ENCODE data around the gene FMR1.
A peak's percentile ranks its signal among the peaks of the same experiment; 100 is the strongest.

The FMR1 gene

DNA sequence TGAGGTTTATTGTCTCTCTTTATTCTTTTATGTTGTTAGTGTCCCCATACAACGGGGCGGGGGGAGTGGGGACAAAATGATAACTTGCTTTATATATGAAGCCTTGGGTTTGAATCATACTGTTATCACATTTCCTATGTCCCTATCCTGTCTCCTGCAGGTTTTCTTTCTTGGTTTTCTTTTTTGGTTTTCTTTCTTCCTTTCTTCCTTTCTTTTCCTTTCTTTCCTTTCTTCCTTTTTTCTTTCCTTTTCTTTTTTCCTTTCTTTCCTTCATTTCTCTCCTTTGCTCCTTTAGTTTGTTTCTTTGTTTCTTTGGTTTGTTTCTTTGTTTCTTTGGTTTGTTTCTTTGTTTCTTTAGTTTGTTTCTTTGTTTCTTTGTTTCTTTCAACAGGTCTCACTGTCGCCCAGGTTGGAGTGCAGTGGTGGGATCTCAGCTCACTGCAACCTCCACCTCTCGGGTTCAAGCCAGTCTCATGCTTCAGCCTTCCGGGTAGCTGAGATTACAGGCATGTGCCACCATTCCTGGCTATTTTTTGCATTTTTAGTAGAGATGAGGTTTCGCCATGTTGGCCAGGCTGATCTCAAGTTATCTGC, 4.8 kb downstream of the FMR1 start:
- no peak for DNase-seq (ENCODE audit: low spot score)

DNA sequence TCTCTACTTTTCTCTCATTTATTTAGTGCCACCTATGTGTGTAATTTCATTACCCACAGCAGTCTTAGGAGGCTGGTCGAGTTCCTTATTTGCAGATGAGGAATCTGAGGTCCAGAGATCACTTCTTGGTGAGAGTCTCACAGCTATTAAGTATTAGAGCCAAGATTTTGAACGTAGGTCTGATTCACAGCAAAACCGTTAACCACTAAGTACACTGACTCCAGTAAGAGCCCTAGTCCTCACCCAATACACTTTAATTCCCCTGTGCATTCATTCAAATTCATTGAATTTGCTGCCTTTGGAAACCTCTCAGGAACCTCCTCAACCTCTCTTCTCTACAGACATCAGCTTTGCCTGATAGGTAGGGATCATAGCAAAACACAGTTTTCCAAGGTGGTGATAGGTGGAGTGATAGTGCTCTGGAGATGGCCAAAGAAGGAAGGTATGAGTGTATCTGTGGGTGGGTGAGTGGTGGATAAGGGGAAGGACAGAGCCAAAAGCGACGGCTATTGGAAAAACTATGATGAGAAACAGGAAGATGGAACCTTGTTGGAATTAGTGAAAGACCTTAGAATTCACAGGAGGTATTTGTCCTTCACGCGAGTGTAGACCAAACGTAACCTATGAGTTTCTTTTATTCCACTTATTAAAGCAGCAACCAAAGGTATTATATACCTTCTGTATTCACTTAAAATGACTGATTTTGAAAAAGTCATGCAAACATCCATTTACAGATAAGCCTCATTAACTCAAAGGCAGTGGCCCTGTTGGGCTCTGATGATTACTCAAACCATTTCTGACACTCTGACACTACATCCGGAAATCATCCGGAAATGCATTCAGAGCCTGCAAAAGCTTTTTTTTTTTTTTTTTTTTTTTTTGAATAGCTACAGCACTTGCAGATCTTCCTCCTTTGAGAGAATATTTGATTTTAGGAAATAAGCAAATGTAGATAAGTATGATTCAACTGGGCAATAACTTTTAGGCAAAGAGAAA, 6.3 kb downstream of the FMR1 start:
- peak; percentile 20 for DNase-seq (ENCODE audit: low spot score)

DNA sequence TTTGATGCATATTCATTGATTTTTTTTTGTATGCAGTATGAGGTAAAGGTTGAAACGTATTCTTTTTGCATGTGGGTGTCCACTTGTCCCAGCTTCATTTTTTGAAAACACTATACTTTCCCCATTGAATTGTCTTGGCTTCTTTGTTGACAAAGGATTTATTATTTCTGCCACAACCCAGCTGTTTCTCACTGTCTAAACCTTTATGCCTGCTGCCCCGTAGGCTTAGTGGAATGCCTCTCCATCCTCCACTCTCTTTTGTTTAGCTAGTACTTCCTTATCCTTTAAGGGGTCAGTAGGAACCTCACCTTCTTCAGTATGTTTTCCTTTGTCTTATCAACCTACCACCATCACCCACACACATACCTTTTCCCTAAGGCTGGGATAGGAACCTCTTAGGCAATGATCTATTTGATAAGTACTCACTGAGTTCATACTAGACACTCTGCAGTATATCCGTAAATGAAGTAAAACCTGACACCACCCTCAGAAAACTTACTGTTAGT, 8.5 kb downstream of the FMR1 start:
- no peak for DNase-seq (ENCODE audit: low spot score)

DNA sequence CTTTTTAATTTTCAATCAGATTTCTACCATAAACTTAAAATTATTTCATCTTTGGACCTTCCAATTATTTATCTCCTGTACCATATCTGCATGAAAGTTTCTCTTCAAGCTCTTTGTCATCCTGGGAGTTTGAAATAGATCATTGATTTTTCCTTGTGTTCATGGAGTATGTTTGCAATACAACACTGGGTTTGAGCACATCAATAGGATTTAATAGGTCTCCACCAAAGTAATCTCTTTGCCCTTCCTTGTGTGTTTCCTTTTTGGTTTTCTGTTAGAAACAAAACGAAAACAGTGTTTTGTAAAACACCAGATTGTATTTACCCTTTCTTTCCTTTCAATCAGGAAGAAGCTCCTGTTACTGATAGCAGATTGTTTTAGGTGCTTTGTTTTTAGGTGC, 11.9 kb downstream of the FMR1 start:
- no peak for DNase-seq (ENCODE audit: low spot score)

DNA sequence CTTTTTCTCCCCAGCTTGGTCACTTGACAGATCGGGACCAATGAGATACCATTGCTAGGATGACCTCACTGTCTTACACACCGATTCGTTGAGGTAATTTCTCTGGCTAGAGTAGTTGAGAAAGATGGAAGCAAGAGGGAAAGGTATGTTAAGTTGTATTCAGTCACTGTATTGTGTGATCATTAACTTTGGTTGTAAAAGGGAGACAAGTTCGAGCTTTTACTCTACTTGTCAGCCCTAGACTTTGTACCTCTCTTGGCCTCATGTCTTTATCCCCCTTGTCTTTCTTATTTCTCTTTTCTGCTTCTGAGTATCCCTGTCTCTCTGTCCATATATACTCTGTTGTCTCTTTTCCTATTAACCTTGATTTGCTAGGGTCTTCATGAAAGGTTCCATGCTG, 15.5 kb downstream of the FMR1 start:
- DNase-seq (ENCODE audit: low spot score): no peak

DNA sequence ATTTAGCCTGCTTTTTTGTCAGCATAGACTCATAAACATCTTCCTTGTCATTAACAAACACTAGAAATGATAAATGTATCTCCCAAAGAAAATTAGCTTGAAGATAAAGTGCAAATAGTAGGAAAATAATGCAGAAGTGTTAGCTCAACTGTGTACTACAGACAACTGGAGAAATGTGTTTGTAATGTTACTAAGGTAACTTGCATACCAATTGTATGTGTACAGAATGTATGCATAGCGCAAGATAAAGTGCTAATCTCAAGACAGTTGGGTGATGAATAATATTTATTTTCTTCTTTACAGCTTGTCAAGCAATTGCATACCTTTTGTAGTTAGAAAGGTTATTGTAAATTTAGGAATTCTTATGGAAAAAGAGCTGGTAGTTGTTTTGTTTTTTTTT, 22.1 kb downstream of the FMR1 start:
- no peak for DNase-seq (ENCODE audit: low spot score)

DNA sequence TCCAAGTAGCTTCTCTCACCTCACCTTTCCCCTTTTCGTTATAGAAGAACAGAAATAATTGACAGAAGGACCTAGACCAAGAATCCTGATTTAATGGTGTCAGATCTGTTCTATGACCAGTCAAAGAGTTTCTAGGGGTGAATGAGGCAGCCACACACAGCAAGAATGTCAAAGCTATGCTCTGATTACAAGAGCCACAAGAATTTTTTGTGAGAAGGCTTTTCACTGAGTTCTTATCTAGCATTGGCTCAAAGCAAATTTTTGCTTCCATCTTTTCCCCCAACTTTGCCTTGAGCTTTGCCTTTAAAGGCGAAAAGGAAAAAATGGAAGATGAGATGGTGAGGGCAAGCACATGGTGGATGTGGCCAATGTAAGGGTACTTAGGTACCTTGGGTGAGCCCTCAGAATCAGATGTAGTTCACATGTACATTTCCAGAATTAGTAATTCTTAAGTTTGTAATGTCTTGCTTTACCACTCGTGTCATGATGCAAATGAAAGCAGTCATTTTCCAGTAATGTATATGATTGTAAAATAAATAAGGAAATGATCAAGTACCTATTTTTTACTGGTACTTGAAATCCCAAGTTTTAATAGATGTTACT, 23.5 kb downstream of the FMR1 start:
- DNase-seq (ENCODE audit: low spot score): no peak

DNA sequence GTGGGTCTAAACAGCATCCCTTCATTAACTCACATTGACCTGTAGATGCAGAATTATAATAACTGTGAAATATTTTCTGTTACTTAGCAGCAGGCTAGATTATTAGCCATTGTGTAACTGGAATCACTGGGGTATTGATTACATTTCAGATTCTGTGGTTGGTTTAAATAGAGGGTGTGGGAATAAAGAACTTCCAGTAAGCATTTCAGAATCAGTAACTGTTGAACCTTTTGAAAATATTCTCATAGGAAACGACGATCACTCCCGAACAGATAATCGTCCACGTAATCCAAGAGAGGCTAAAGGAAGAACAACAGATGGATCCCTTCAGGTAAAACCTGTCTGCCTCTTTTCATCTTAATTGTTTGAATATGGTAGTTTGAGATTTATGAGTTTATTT, 33.6 kb downstream of the FMR1 start:
- DNase-seq (ENCODE audit: low spot score): no peak

DNA sequence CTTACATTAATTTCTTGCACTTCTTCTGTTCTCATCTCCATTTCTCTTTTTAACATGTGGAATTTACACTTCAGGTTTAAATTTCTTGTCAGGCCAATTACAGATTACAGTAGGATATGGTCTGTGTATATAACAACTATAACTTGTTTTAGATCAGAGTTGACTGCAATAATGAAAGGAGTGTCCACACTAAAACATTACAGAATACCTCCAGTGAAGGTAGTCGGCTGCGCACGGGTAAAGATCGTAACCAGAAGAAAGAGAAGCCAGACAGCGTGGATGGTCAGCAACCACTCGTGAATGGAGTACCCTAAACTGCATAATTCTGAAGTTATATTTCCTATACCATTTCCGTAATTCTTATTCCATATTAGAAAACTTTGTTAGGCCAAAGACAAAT, 36.8 kb downstream of the FMR1 start:
- no peak for DNase-seq (ENCODE audit: low spot score)

DNA sequence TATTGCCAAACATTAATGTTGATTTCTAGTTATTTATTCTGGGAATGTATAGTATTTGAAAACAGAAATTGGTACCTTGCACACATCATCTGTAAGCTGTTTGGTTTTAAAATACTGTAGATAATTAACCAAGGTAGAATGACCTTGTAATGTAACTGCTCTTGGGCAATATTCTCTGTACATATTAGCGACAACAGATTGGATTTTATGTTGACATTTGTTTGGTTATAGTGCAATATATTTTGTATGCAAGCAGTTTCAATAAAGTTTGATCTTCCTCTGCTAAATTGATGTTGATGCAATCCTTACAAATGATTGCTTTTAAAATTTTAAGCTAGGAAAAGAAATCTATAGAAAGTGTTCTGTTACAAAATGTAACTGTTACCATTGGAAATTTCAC, 38.6 kb downstream of the FMR1 start:
- DNase-seq (ENCODE audit: low spot score): no peak

DNA sequence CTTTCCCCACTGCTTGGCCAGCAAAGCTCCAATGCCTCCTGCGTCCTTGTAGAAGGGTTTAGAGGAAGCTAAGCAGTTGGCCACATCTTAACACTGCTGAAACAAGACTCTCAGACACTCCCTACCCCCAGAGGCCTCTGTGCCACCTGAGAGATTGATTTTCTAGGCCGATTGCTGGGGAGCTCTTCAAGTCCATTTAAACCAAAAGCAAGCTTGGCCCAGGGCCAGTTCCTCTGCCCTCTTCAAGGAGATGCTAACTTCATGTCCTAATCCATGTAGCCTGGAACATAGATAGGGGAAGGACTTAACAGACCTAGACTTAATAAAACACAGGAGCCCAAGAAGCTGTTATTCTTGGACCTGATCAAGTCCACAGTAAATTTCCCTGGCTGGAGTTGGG, 42.3 kb downstream of the FMR1 start:
- DNase-seq (ENCODE audit: low spot score): no peak

DNA sequence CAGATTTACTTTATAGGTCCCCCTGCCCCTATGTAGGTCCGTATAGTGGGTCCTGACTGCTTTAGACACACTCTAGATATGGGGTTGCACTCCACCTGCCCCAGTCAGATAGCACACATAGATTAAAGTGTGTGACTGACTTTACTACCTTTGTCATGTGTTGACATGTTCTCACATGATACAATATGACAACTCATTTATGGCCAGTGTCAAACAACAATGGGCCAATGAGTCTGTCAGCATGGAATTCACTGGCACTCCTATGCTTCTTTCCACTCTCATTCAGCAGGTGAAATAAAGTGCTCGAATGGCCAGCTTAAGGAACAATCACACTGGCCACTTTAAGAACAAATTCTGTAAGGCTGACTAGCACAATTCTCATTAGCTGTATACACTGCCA, 45.6 kb downstream of the FMR1 start:
- no peak for DNase-seq (ENCODE audit: low spot score)

DNA sequence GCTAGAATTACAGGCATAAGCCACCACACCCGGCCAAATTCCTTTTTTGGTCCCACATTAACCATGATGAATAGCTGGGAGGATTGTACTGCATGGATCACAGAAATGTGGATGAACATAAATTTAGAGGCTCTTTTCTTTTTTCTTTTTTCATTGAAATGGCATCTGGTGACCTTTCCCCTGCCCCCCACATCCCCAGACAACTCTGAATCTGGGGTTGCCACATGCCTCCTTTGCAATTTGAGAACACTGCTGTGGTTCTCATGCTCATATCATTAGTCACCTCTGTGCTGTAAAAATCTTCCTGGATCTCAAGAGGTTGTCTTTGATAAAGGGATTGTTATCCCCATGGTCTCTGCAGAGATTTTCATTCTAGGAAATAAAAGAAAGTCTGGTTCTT, 46.6 kb downstream of the FMR1 start:
- DNase-seq (ENCODE audit: low spot score): no peak

DNA sequence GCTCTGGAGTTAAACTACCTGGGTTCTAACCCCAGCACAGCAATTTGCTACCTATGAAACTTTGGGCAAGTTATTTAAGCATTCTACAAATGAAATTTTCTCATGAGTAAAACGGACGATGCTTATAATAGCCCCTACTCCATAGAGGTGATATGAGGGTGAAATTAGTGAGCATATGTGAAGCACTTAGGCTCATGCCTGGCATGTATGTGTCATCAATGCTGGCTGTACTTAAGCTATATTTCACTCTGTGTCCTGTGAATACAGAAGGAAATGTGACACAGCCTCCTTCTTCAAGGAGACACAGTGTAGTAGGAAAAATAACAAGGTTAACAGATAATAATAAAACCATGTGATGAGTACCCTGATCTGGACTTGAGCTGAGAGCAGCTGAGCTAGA, 49.0 kb downstream of the FMR1 start:
- no peak for DNase-seq (ENCODE audit: low spot score)

DNA sequence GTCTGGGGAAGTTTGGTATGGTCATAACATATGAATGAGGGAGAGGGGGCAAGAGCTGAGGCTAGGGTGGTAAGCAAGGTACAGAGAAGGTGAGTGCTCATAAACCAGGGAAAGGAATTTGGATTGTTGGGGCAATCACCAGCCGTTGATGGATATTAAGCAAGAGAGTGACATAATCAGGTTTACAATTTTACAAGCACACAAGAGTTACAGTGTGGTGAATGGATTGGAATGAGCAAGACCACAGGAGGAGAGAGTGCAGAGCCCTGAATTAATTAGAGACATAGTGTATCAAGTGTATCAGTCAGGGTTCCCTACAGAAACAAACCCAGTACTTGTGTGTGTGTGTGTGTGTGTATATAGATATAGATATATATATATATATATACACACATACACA, 50.8 kb downstream of the FMR1 start:
- no peak for DNase-seq (ENCODE audit: low spot score)

DNA sequence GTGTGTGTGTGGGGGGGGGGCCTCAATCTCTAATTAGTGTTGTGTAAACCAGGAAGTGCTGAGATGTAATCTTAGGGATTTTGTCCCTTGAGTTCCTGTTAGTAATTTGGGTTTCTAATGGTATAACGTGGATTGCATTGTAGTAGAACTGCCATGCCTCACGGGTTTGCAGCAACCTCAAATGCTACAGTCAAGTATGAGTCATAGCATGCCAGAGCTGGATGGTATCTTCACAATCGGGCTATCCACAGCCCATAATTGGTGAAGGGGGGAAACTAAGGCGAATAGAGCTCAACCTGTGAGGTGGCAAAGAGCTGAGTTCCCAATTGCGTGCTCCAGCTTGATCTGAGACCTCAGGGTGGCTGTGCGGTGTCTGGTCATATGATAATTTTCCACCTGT, 67.2 kb downstream of the FMR1 start:
- DNase-seq (ENCODE audit: low spot score): no peak

DNA sequence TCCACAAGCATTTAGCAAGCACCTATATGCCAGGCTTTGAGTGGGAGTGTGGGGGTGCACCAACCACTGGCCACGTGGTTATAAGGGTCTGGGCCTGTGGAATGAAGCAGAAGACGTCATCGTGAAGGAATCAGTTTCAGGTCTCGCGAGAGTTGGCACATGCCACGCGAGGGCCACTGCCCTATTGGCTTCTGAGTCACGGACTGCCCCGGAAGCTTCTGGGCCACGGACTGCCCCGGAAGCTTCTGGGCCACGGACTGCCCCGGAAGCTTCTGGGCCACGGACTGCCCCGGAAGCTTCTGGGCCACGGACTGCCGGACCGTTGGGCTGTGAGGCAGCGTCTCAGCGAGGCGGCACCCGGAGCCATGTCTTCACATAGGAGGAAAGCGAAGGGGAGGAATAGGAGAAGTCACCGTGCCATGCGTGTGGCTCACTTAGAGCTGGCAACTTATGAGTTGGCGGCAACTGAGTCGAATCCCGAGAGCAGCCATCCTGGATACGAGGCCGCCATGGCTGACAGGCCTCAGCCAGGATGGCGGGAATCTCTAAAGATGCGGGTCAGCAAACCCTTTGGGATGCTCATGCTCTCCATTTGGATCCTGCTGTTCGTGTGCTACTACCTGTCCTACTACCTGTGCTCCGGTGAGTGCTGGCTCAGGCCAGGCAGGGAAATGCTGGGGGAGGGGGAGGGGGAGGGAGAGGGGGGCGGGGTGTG, 69.5 kb downstream of the FMR1 start, which contains the start of gene FMR1NB:
Gene FMR1NB, plus strand, starts transcription at position 300 of the 715 bp plus-strand sequence. Its CDS starts 66 bp downstream, at position 366.
- DNase-seq (ENCODE audit: low spot score): no peak
